Activated naive CD4-positive, alpha-beta T cell treated with anti-CD3 and anti-CD28 coated beads, Interleukin-2, amount 10 ng/mL, durations not matched to agents 7 days and 5 days (primary cell): ENCODE results near the gene CHRNB4.

Experiments used
- CTCF ChIA-PET: fragments of 350-600 bp; sonication (Branson Sonifier 250); formaldehyde crosslinking; loops from one replicate; lab custom pipeline; 2021; ENCODE audit warnings: antibody characterized with exemption; lab: Charles Lee
- DNase-seq: peaks from one replicate; pipeline ENCODE4 v3.0.0-alpha.2; 2020
- H3K27ac Mint-ChIP-seq: one replicate; pipeline ENCODE4 v1.8.0; 2021; ENCODE audit warnings: mild to moderate bottlenecking, moderate library complexity, mixed read lengths
- H3K27me3 Mint-ChIP-seq: one replicate; pipeline ENCODE4 v1.8.0; 2021; ENCODE audit warnings: mild to moderate bottlenecking, mixed read lengths
- H3K36me3 Mint-ChIP-seq: one replicate; pipeline ENCODE4 v1.8.0; 2021; ENCODE audit warnings: mixed read lengths
- H3K4me1 Mint-ChIP-seq: one replicate; pipeline ENCODE4 v1.8.0; 2021; ENCODE audit warnings: mixed read lengths
- H3K4me3 Mint-ChIP-seq: one replicate; pipeline ENCODE4 v1.8.0; 2021; ENCODE audit warnings: mild to moderate bottlenecking, moderate library complexity, mixed read lengths
- H3K9me3 Mint-ChIP-seq: one replicate; pipeline ENCODE4 v1.8.0; 2021; ENCODE audit warnings: mixed read lengths

Gene CHRNB4

DNA sequence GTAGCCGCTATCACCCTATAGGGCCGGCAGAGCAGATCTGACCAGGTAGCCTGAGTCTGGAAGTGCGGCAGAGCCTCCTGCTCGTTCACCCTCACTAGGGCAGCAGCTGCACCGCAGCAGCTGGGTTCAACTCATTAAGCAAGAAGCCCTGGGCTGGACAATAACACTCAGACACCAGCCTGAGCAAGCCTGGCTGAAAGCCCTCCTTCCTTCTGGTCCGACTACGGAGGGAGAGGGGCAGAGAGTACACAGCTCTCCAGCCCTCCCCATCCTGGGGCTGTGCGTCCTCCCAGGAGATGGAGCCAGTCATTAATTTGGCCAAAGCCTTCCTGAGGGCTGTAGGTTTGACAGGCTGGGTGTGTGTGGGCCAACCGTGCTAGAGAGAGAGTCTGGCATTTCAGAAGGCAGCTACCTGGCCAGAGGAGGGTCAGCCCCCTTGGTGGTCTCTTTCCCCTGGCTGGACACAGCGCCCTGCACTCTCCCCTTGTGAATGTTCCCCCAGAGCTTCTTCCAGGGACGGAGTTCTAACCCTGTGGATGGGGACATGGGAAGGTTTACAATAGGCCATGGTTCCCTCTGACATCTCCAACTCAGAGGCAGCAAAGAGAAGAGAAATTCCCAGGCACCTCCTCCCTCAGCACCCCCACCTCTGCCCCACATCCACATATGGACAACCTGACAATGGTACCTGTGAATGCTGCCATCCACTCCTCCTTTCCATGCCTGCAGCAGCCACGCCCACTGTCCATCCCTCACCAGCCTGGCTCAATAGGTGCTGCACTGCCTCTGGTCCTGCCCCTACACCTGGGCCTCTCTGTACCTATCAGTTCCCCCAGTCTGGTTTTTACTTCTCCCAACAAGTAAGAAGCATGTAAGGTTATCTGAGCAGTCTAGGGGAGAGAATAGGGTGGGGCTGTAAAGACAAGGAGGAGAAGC, 6.5 kb downstream of the CHRNB4 start:
- H3K4me1 Mint-ChIP-seq = no peaks in the 10 kb centered on the region
- peaks cover 2% of the 10 kb centered on the region for H3K9me3 Mint-ChIP-seq
- H3K27me3 Mint-ChIP-seq = peaks cover 39% of the 10 kb centered on the region
- CTCF ChIA-PET = interaction anchor here (0.8 to 1.3 kb wide), 2 partner anchors 76 to 105 kb away, joined by 3 read pairs; no protein-coding TSS in a partner anchor
- no peak for DNase-seq
- H3K4me3 Mint-ChIP-seq = no peak overlapping the region
- H3K27ac Mint-ChIP-seq = no peak overlapping the region
- H3K36me3 Mint-ChIP-seq = no peaks in the 10 kb centered on the region

DNA sequence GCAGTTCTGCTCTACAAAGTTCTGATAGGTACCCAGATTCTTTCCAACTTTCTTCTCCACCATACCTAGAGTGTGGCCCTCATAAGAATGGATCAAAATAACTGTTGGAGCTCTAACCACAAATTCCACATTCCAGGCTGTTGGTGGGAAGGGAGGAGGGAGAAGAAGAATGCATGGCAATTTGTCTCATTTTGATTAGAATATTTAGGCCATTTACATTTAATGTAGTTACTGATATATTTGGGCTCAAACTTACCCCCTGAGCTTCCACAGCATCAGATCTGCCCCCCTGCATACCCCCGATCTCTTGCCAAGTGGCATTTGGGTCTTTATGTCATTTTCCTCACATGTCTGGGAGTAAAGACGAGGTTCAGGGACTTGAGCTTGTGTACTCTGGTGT, 7.7 kb downstream of the CHRNB4 start:
- Mint-ChIP-seq H3K4me1 (no peaks in the 10 kb centered on the region), H3K36me3 (no peaks in the 10 kb centered on the region), H3K9me3 (peaks cover 2% of the 10 kb centered on the region), H3K27me3 (peaks cover 39% of the 10 kb centered on the region), H3K27ac (no peak overlapping the region), H3K4me3 (no peak overlapping the region)
- CTCF ChIA-PET = no interaction called here
- DNase-seq = no peak

DNA sequence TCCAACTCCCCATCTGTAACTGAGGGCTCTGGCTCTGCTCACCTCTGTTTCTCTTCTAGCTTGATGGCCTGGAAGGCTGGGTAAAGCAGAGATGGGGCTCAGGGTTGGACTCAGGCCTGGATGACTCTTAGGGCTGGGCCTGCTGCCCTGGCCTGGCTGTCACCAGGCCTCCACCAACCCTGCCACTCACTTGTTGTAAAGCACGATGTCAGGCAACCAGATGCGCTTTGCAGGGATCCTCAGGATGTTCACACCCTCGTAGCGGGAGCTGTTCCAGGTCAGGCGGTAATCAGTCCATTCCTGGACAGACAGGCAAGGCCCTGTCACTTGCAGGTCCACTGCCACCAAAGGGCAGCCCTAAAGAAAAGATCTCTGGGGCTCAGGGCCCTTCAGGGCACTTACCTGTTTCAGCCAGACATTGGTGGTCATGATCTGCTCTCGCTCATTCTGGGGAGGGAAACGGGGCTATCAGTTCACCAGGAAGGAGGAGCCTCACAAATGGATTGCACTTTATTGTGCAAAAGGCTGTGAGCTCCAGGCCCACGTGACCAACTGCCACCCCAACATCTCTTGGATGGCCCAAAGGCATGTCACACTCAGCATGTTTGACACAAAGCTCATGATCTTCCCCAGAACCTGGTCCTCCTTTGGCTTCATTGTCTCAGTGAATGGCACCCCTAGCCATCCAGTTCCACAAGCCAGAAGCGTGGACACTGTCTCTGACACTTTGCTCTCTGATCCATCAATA, 9.9 kb downstream of the CHRNB4 start:
- no peak for DNase-seq
- no peak overlapping the region for H3K27ac Mint-ChIP-seq
- CTCF ChIA-PET = interaction anchor here (0.9 to 1.0 kb wide), 2 partner anchors 8 to 12 kb away, joined by 3 read pairs; no protein-coding TSS in a partner anchor
- peaks cover 36% of the 10 kb centered on the region for H3K27me3 Mint-ChIP-seq
- H3K4me3 Mint-ChIP-seq = no peak overlapping the region
- H3K9me3 Mint-ChIP-seq = peaks cover 2% of the 10 kb centered on the region
- H3K4me1 Mint-ChIP-seq = no peaks in the 10 kb centered on the region
- no peaks in the 10 kb centered on the region for H3K36me3 Mint-ChIP-seq

DNA sequence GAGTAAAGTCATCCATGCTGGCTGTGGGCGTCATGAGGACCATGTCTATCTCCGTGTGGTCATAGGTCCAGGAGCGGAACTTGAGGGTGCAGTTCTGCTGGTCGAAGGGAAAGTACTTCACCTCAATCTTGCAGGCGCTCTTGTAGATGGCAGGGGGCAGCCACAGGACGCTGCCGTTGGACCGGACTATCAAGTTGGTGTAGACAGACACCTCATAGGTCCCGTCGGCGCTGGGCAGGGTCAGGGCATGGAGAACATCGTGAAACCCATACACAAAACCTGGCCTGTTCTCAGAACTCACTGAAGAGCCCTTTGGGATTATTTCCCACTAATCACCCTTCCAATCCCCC, 11.3 kb downstream of the CHRNB4 start:
- no peaks in the 10 kb centered on the region for H3K36me3 Mint-ChIP-seq
- CTCF ChIA-PET = no interaction called here
- H3K27ac Mint-ChIP-seq = no peak overlapping the region
- peaks cover 45% of the 10 kb centered on the region for H3K27me3 Mint-ChIP-seq
- DNase-seq = no peak
- no peak overlapping the region for H3K4me3 Mint-ChIP-seq
- peaks cover 2% of the 10 kb centered on the region for H3K9me3 Mint-ChIP-seq
- H3K4me1 Mint-ChIP-seq = no peaks in the 10 kb centered on the region

DNA sequence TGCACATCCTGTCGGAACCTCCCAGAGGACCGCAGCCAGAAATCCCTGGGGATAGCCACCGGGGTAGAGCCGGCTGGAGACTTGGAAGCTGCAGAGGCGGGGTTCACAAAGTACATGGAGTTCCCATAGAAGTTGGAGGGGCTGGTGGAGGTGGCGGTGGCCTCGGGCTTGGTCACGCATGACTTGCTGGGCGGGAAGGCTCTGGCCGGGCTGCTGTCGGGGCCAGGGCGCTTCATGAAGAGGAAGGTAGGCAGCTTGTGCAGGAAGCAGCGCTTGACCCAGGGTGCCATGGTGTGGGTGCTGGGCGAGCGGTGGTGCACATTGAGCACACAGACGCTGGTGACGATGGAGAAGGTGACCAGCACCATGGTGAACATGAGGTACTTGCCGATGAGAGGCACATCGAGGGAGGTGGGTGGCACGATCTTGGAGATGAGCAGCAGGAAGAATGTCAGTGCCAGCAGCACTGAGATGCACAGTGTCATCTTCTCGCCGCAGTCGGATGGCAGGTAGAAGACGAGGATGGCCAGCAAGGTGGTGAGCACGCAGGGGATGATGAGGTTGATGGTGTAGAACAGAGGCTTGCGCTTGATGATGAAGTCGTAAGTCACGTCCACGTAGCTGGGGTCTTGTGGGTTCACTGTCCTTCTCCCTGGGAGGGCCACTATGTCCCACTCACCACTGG, 11.8 kb downstream of the CHRNB4 start:
- H3K4me3 Mint-ChIP-seq = no peak overlapping the region
- peaks cover 51% of the 10 kb centered on the region for H3K27me3 Mint-ChIP-seq
- no peaks in the 10 kb centered on the region for H3K4me1 Mint-ChIP-seq
- H3K9me3 Mint-ChIP-seq = peaks cover 2% of the 10 kb centered on the region
- H3K36me3 Mint-ChIP-seq = no peaks in the 10 kb centered on the region
- H3K27ac Mint-ChIP-seq = no peak overlapping the region
- CTCF ChIA-PET = interaction anchor here (0.9 kb wide), 1 partner anchor 81 kb away, joined by 3 read pairs; no protein-coding TSS in a partner anchor
- DNase-seq = no peak

DNA sequence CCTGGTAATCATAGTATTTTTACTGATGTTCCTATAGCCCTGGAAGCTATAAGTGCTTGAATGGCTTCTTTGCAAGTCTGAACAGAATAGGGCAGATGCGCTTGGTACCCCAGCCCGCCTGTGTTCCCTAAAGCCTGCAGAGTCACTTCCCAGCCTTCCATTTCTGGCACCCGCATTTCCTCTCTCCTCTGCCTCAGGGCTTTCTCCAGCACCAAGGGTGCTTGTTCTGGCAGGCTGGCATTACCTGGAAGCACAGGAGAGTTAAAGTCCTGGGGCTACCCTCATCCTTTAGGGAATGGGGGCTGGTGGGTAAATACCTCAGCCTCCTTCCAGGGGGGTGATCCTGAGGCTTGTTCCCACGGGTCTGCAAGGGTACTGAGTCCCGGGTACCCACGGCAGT, 12.8 kb downstream of the CHRNB4 start:
- H3K36me3 Mint-ChIP-seq = no peaks in the 10 kb centered on the region
- peaks cover 55% of the 10 kb centered on the region for H3K27me3 Mint-ChIP-seq
- no peaks in the 10 kb centered on the region for H3K9me3 Mint-ChIP-seq
- no peaks in the 10 kb centered on the region for H3K4me1 Mint-ChIP-seq
- no peak overlapping the region for H3K27ac Mint-ChIP-seq
- no peak for DNase-seq
- CTCF ChIA-PET = interaction anchor here (0.9 to 1.4 kb wide), 2 partner anchors 82 kb away, joined by 3 to 4 read pairs; no protein-coding TSS in a partner anchor
- no peak overlapping the region for H3K4me3 Mint-ChIP-seq

DNA sequence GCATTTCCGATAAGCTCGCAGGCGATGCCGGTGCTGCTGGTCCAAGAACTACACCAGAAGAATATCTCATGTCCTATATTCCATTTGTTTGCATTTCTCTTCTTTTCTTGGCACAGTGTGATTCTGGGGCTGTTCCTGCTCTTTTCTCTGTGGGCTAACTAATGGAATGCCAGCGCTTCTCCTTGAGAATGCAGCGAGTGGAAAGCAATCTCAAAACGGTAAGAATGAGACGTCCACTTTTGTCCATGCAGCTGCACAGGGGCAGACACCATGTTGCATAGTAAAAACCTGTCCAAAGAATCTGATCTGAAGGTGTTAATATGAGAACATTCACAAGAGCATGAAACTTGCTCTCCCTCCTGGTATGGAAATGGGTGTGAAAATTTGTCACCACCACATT, 13.7 kb downstream of the CHRNB4 start:
- Mint-ChIP-seq H3K36me3 (no peaks in the 10 kb centered on the region), H3K4me1 (no peaks in the 10 kb centered on the region), H3K27ac (no peak overlapping the region), H3K27me3 (peaks cover 64% of the 10 kb centered on the region), H3K9me3 (no peaks in the 10 kb centered on the region), H3K4me3 (no peak overlapping the region)
- no peak for DNase-seq
- CTCF ChIA-PET = interaction anchor here (1.1 to 1.4 kb wide), 2 partner anchors 11 to 82 kb away, joined by 4 read pairs; no protein-coding TSS in a partner anchor

DNA sequence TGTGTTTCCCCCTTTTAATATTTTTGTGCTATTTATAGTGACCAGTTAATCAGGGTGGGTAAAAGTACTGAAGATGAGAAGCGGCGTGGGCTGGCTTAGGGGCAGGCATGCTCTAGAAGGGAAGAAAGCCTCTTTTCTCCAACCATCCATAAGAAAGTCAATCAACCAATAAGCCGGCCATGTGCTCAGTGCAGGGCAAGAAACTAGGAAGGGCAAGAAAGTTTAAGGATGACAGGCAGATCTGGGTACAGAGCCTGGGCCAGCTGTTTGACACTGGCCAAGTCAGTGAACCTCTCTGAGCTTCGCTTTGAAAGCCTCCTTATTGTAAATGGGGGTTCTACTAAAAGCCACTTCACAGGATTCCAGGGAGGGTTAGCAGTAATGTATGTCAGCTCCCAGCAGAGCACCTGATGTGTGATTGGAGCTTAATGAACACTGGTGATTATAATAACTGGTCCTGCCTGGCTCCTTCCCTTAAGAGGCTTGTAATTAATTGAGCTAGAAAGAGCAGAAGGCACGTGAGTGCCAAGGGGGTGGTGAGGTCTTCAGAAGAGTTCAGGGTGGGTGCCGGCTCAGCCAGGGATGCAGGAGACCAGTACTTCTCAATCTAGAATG, 14.5 kb downstream of the CHRNB4 start:
- DNase-seq = no peak
- Mint-ChIP-seq H3K4me3 (no peak overlapping the region), H3K4me1 (peaks cover 7% of the 10 kb centered on the region), H3K27me3 (peaks cover 73% of the 10 kb centered on the region), H3K9me3 (no peaks in the 10 kb centered on the region), H3K27ac (no peak overlapping the region), H3K36me3 (no peaks in the 10 kb centered on the region)
- CTCF ChIA-PET = interaction anchor here (1.1 kb wide), 1 partner anchor 12 kb away, joined by 4 read pairs; no protein-coding TSS in a partner anchor

DNA sequence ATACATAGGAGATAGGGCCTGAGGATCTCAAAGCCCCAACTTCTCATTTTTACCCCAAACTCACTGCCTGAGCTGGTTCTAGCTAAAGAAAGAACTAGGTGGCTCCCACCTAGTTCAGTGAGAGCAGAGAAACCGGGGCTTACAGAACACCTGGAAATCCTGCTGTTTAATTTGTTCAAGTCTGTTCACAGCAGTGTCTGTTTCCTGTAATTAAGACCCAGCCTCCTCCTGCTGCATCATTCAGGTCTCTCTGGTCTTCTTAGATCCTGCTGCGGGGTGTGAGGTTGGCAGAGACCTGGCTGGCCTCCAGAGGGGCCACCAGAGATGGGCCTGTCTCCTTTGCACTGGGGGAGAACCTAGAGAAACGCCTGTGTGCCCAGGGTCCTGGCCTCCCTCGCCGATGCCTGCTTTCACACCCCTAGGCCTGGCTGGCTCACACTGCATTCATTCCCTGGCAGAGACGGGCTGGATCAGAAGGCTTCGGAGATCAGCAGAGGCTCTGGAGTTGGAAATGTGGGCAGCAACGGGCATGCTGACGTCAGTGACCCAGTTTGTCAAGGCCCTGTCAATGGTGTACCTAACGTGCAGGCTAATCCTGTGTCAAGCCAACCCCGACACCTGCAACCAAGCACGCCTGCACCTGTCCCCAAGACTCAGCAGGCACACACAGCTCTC, 15.3 kb downstream of the CHRNB4 start:
- CTCF ChIA-PET = no interaction called here
- Mint-ChIP-seq H3K27me3 (peaks cover 80% of the 10 kb centered on the region), H3K36me3 (no peaks in the 10 kb centered on the region), H3K4me3 (no peak overlapping the region), H3K9me3 (no peaks in the 10 kb centered on the region), H3K27ac (no peak overlapping the region), H3K4me1 (peaks cover 12% of the 10 kb centered on the region)
- no peak for DNase-seq

DNA sequence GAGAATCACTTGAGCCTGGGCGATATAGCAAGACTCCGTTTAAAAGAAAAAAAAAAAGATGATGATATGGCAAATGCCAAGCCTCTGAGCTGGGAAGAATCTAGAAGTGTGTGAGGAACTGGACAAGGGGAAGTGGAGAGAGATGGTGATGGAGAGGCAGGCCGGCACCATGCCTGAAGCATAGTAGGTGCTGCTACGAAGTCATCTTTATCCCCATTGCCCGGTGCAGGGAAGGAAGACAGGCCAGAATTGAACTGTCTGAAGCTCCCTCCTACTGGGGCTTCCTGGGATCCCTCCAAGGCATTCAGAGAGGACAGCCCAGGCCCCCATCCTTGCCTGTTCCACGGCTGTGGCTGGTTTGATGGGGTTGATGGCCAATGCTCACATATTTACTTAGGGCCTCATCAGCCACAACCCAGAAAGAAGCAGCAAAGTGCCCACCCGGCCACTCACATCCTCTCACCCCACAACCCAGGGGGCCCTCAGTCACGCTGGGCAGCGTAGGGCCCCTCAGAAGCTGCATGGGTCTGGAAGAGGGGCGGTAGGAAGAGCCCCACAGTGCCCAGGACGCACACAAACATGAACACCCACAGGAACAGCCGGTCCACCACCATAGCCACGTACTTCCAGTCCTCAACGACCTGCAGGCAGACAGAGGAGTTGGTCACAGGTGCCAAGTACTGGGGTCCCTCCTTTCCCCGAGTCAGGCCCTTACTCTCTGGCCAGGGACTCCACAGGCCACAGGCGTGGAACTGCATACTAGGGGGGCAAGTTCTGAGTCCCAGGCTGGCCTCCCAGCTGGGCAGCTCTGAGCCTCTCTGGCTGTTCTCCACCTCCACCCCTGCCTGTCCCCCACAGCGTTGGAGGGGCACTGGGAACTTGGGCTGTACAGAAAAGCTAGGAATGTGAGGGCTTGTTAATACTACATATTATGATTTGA, 16.1 kb downstream of the CHRNB4 start:
- Mint-ChIP-seq H3K9me3 (no peaks in the 10 kb centered on the region), H3K27ac (no peak overlapping the region), H3K36me3 (no peaks in the 10 kb centered on the region), H3K4me1 (peaks cover 13% of the 10 kb centered on the region), H3K4me3 (no peak overlapping the region), H3K27me3 (peaks cover 87% of the 10 kb centered on the region)
- DNase-seq = no peak
- CTCF ChIA-PET = interaction anchor here (1.0 kb wide), 1 partner anchor 13 kb away, joined by 3 read pairs; no protein-coding TSS in a partner anchor

DNA sequence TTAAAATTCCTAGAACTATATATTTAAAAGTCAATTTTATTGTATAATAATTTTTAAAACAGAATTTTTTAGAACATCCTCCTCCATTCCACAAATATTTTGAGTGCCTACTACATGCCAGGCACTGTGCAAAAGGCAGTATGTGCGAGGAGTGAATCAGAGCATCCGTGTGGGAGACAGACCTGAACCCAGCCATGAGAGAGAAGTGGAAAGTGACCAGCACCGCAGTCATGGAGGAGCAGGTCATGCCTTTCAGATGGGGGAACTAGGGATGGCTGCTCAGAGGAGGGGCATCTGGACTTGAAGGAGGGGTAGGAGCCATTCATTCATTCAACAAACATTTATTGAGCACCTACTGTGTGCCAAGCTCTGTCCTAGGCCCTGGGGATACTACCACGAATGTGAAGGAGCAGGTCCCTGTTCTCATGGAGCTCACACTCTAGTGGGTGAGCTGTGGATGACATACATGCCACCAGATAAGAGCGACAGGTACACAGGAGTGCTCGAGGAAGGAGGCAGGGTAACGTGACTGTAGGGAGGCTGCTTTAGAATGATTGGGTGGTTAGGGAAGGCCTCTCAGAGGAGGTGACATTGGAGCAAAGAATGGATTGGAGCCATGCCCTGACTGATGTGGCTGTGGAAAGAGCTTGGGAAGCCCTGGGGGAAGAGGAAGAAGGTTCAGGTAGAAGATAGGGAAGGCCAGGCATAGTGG, 17.1 kb downstream of the CHRNB4 start:
- CTCF ChIA-PET = interaction anchor here (1.0 kb wide), 1 partner anchor 14 kb away, joined by 3 read pairs; no protein-coding TSS in a partner anchor
- Mint-ChIP-seq H3K27me3 (peaks cover 90% of the 10 kb centered on the region), H3K4me3 (no peak overlapping the region), H3K27ac (no peak overlapping the region), H3K9me3 (no peaks in the 10 kb centered on the region), H3K4me1 (peaks cover 15% of the 10 kb centered on the region), H3K36me3 (no peaks in the 10 kb centered on the region)
- no peak for DNase-seq
